Transverse colon (tissue), 3 donors: Measurements from ENCODE around the gene SCNN1A.

Experiments used
- CTCF ChIP-seq, 5 experiments: fragments of 200-600 bp in 3 of 5; fragments of 450-650 bp in 2 of 5; sonication (generic) in 3 of 5; IDR thresholded peaks; 1 replicate in 2 of 5; 2 replicates in 3 of 5; pipeline ENCODE4 v1.5.1; 2016 to 2017; ENCODE audit warnings: antibody characterized with exemption in 5 of 5, inconsistent platforms in 3 of 5, mild to moderate bottlenecking in 2 of 5, moderate library complexity in 1 of 5
- POLR2A ChIP-seq: fragments of 450-650 bp; IDR thresholded peaks from one replicate; pipeline ENCODE4 v1.6.1; 2016; ENCODE audit warnings: antibody characterized with exemption, mild to moderate bottlenecking, moderate library complexity

GRCh38 chr12:6390084-6390799 lies 14.9 kb upstream of the SCNN1A start:
- no peak for TF ChIP-seq CTCF (IDR thresholded peaks at IDR 0.05)
- TF ChIP-seq POLR2A: no peak
